H1 (cell line): ENCODE results near the gene HOXB7. TPM values are rescaled to one million over a fixed set of nuclear protein-coding genes. Genes with fewer than 3 reads are reported as not detected.

Source experiments
- CTCF ChIA-PET: fragments of 300-600 bp; sonication (Branson Sonifier 250); formaldehyde crosslinking; loops from one replicate; lab custom pipeline; 2021; ENCODE audit not compliant: partially characterized antibody; lab: Charles Lee
- POLR2A ChIA-PET: fragments of 300-600 bp; sonication (Branson Sonifier 250); formaldehyde crosslinking; loops from one replicate; lab custom pipeline; 2021; ENCODE audit warnings: inconsistent platforms; ENCODE audit not compliant: partially characterized antibody; lab: Charles Lee
- DNase-seq, 2 experiments: peaks; one replicate each; pipeline versions ENCODE4 v3.0.0 to v3.0.0-alpha.2; 2010 to 2022; ENCODE audit warnings: low spot score in 2 of 2, low read depth in 1 of 2, mixed read lengths in 1 of 2
- FAIRE-seq: peaks from 2 replicates; lab custom pipeline; 2011; peaks lifted over from hg19 to GRCh38; lab: Jason Lieb, UNC
- H2AFZ ChIP-seq: 2 replicates; pipeline ENCODE4 v1.8.1; 2012; ENCODE audit warnings: low read length, inconsistent platforms
- H2AK5ac ChIP-seq: 2 replicates; pipeline ENCODE4 v1.6.1; 2013; ENCODE audit warnings: low read depth, low read length
- H2BK120ac ChIP-seq: replicated peaks from 2 replicates; pipeline ENCODE3; 2013; ENCODE audit warnings: low read depth, low read length, inconsistent platforms
- H2BK12ac ChIP-seq: 2 replicates; pipeline ENCODE4 v1.6.1; 2013; ENCODE audit warnings: low read depth, low read length
- H2BK15ac ChIP-seq: 2 replicates; pipeline ENCODE4 v1.6.1; 2013; ENCODE audit warnings: low read length
- H2BK20ac ChIP-seq: 2 replicates; pipeline ENCODE4 v1.6.1; 2013; ENCODE audit warnings: low read length
- H2BK5ac ChIP-seq: 2 replicates; pipeline ENCODE4 v1.6.1; 2013; ENCODE audit warnings: low read depth, low read length
- H3K14ac ChIP-seq: 2 replicates; pipeline ENCODE4 v1.6.1; 2013; ENCODE audit warnings: inconsistent platforms; ENCODE audit not compliant: insufficient read length
- H3K18ac ChIP-seq: 2 replicates; pipeline ENCODE4 v1.6.1; 2013; ENCODE audit warnings: low read length; ENCODE audit errors: extremely low read depth
- H3K23ac ChIP-seq: 2 replicates; pipeline ENCODE4 v1.6.1; 2013; ENCODE audit warnings: inconsistent platforms; ENCODE audit not compliant: insufficient read length
- H3K23me2 ChIP-seq: 2 replicates; pipeline ENCODE4 v1.6.1; 2013; ENCODE audit warnings: low read depth, low read length
- H3K27ac ChIP-seq: 2 replicates; pipeline ENCODE4 v1.6.1; 2011; ENCODE audit warnings: low read depth, low read length, inconsistent platforms
- H3K27me3 ChIP-seq, 4 experiments: replicated peaks in 1 of 4; 1 replicate in 1 of 4; 2 replicates in 3 of 4; pipeline versions ENCODE4 v1.6.1 to v1.8.1; 2011 to 2013; ENCODE audit warnings: low read length in 3 of 4, mild to moderate bottlenecking in 3 of 4, inconsistent platforms in 2 of 4, mixed read lengths in 2 of 4, moderate library complexity in 1 of 4; ENCODE audit not compliant: control insufficient read depth in 3 of 4, insufficient read depth in 3 of 4; ENCODE audit errors: extremely low read depth in 1 of 4
- H3K36me3 ChIP-seq, 4 experiments: 2 replicates each; pipeline versions ENCODE4 v1.6.1 to v1.8.1; 2011 to 2013; ENCODE audit warnings: mild to moderate bottlenecking in 4 of 4, low read length in 3 of 4, moderate library complexity in 2 of 4, control low read depth in 1 of 4, inconsistent platforms in 1 of 4; ENCODE audit not compliant: insufficient read depth in 4 of 4, control insufficient read depth in 2 of 4
- H3K4ac ChIP-seq: replicated peaks from 2 replicates; pipeline ENCODE3; 2013; ENCODE audit warnings: low read length, low read depth, mixed read lengths, inconsistent platforms; ENCODE audit not compliant: insufficient read length
- H3K4me1 ChIP-seq, 4 experiments: replicated peaks in 1 of 4; 1 replicate in 1 of 4; 2 replicates in 3 of 4; pipeline versions ENCODE4 v1.6.1 to v1.8.1; 2011 to 2013; ENCODE audit warnings: low read length in 3 of 4, inconsistent platforms in 2 of 4, mixed read lengths in 1 of 4; ENCODE audit not compliant: insufficient read depth in 4 of 4, control insufficient read depth in 3 of 4
- H3K4me2 ChIP-seq, 2 experiments: 2 replicates each; pipeline versions ENCODE4 v1.6.1 to v1.8.1; 2011 to 2013; ENCODE audit warnings: low read depth in 2 of 2, low read length in 2 of 2, control low read depth in 1 of 2, inconsistent platforms in 1 of 2, mild to moderate bottlenecking in 1 of 2; ENCODE audit not compliant: insufficient read depth in 1 of 2
- H3K4me3 ChIP-seq, 4 experiments: fragments of 200-600, 300-600 bp in 1 of 4; sonication (generic), shearing (Covaris generic), sonication (Bioruptor Twin) in 1 of 4; 2 replicates each; pipeline versions ENCODE4 v1.5.1 to v1.8.1; 2011 to 2016; ENCODE audit warnings: low read length in 4 of 4, low read depth in 3 of 4, control low read depth in 2 of 4, inconsistent platforms in 2 of 4, mild to moderate bottlenecking in 2 of 4, mixed read lengths in 1 of 4, moderate library complexity in 1 of 4; ENCODE audit not compliant: insufficient read depth in 2 of 4; ENCODE audit errors: extremely low read depth in 1 of 4
- H3K56ac ChIP-seq: replicated peaks from 2 replicates; pipeline ENCODE3; 2013; ENCODE audit warnings: low read depth, mild to moderate bottlenecking, mixed read lengths, low read length, inconsistent platforms; ENCODE audit not compliant: insufficient read length
- H3K79me1 ChIP-seq: 2 replicates; pipeline ENCODE4 v1.6.1; 2013; ENCODE audit warnings: low read depth, low read length, control low read depth
- H3K79me2 ChIP-seq, 2 experiments: 2 replicates each; pipeline versions ENCODE4 v1.6.1 to v1.8.1; 2012 to 2013; ENCODE audit warnings: low read length in 2 of 2, mild to moderate bottlenecking in 2 of 2, inconsistent platforms in 1 of 2; ENCODE audit not compliant: insufficient read depth in 2 of 2, control insufficient read depth in 1 of 2
- H3K9ac ChIP-seq, 4 experiments: replicated peaks in 1 of 4; 1 replicate in 1 of 4; 2 replicates in 3 of 4; pipeline versions ENCODE4 v1.6.1 to v1.8.1; 2011 to 2013; ENCODE audit warnings: low read depth in 3 of 4, low read length in 3 of 4, control low read depth in 2 of 4, mild to moderate bottlenecking in 2 of 4, moderate library complexity in 2 of 4, inconsistent platforms in 1 of 4; ENCODE audit errors: extremely low read depth in 1 of 4
- H3K9me3 ChIP-seq, 2 experiments: 2 replicates each; pipeline versions ENCODE4 v1.6.1 to v1.8.1; 2012 to 2013; ENCODE audit warnings: mild to moderate bottlenecking in 2 of 2, moderate library complexity in 2 of 2, control low read depth in 1 of 2, inconsistent platforms in 1 of 2, low read depth in 1 of 2, low read length in 1 of 2, mixed read lengths in 1 of 2; ENCODE audit not compliant: insufficient read depth in 2 of 2
- H4K20me1 ChIP-seq, 2 experiments: replicated peaks in 1 of 2; 2 replicates each; pipeline versions ENCODE3 to v1.8.1; 2011 to 2013; ENCODE audit warnings: inconsistent platforms in 2 of 2, low read length in 2 of 2, mild to moderate bottlenecking in 1 of 2; ENCODE audit not compliant: insufficient read depth in 2 of 2, control insufficient read depth in 1 of 2
- H4K5ac ChIP-seq: 2 replicates; pipeline ENCODE4 v1.6.1; 2013; ENCODE audit warnings: low read length, low read depth, mixed read lengths, inconsistent platforms; ENCODE audit not compliant: insufficient read length
- H4K8ac ChIP-seq: 2 replicates; pipeline ENCODE4 v1.8.0; 2013; ENCODE audit warnings: mild to moderate bottlenecking, moderate library complexity, low read length, inconsistent platforms; ENCODE audit not compliant: insufficient read depth; ENCODE audit errors: extremely low read depth
- H4K91ac ChIP-seq: replicated peaks from 2 replicates; pipeline ENCODE3; 2013; ENCODE audit warnings: low read length, mixed read lengths, inconsistent platforms; ENCODE audit not compliant: insufficient read length
- CBX8 ChIP-seq: fragments of 300-800, 300-1000 bp; sonication (generic); IDR thresholded peaks from 2 replicates; pipeline ENCODE4 v1.7.1; 2016; ENCODE audit warnings: low read depth, low read length, borderline replicate concordance
- KDM5A ChIP-seq: fragments of 200-600 bp; IDR thresholded peaks from 2 replicates; pipeline ENCODE4 v1.7.1; 2012; ENCODE audit warnings: mild to moderate bottlenecking, low read length, inconsistent platforms, mixed read lengths
- NANOG ChIP-seq: IDR thresholded peaks from 2 replicates; pipeline ENCODE4 v1.6.1; 2011; ENCODE audit warnings: low read length, low read depth, mild to moderate bottlenecking, inconsistent platforms; ENCODE audit not compliant: insufficient read depth, poor library complexity, severe bottlenecking
- RNF2 ChIP-seq: fragments of 200-900, 300-1000 bp; sonication (generic); IDR thresholded peaks from 2 replicates; pipeline ENCODE4 v1.7.1; 2016; ENCODE audit warnings: borderline replicate concordance, low read depth, mild to moderate bottlenecking, antibody characterized with exemption, low read length; ENCODE audit not compliant: poor library complexity, severe bottlenecking; ENCODE audit errors: missing control alignments
- SIRT6 ChIP-seq: IDR thresholded peaks from one replicate; pipeline ENCODE4 v1.7.1; 2012; ENCODE audit warnings: low read length, inconsistent platforms
- WGBS, 2 experiments: shearing (Covaris generic) in 1 of 2; methylation state at CpG; one replicate each; pipeline versions ENCODE4 v1.1.6 to v1.1.7; 2013 to 2015; ENCODE audit warnings: low lambda C conversion rate in 2 of 2, mixed read lengths in 2 of 2, inconsistent platforms in 1 of 2, low coverage in 1 of 2, missing lambda C conversion rate in 1 of 2; ENCODE audit not compliant: insufficient replicate concordance in 2 of 2, insufficient coverage in 1 of 2, insufficient read length in 1 of 2; ENCODE audit errors: extremely low coverage in 1 of 2, missing lambda C conversion rate in 1 of 2; 5-methylcytosine and 5-hydroxymethylcytosine counted together
- polyA plus RNA-seq, 7 experiments: library from polyadenylated mRNA; depleted of rRNA in 3 of 7; stranded (reverse) in 5 of 7; unstranded in 2 of 7; fragments of >200 nt in 5 of 7; fragments of 200-250 nt in 2 of 7; gene quantifications; 1 replicate in 5 of 7; 2 replicates in 1 of 7; 4 replicates in 1 of 7; pipeline versions ENCODE4 v1.2.1 to v1.2.3, GENCODE V29; 2011 to 2013; ENCODE audit warnings: missing spikeins in 2 of 7, mixed read lengths in 2 of 7
- total RNA-seq: library from RNA; stranded (reverse); fragmentation: NEBNext Ultra II Directional; extraction: Animal tissue kit (Norgen Biotek cat#: 25700); gene quantifications from 2 replicates; pipeline ENCODE4 v1.2.1, GENCODE V29; 2021

The HOXB7 gene
- total and polyA plus RNA-seq, 2 of the 8 experiments (the other 6 are each of a cell fraction or from before 2014, with no cell fraction given) = not detected

- no peaks in the 10 kb centered on the region for H3K9me3 ChIP-seq
- peaks cover 38 to 55% of the 10 kb centered on the region in 2 experiments for H4K20me1 ChIP-seq
- H2AK5ac ChIP-seq = 0 out of 2 replicates have a peak overlapping the region, but pooled peaks have one; percentile 18
- no peak overlapping the region for H3K4me3 ChIP-seq
- no peak overlapping the region for H4K91ac ChIP-seq
- peak overlapping the region; percentile 18; the same call in 1 of the 2 replicates for H2BK15ac ChIP-seq
- POLR2A ChIA-PET = interaction anchor here (1.2 to 1.4 kb wide), 2 partner anchors 11 to 53 kb away, joined by 3 to 4 read pairs; partner anchors contain the start of gene HOXB2
- H3K23me2 ChIP-seq = no peaks in the 10 kb centered on the region; the same call in 1 of the 2 replicates
- no peak overlapping the region for H2BK12ac ChIP-seq
- H2BK20ac ChIP-seq = no peak overlapping the region
- no peak overlapping the region for H3K56ac ChIP-seq
- CTCF ChIA-PET = interaction anchor here (1.0 to 2.1 kb wide), 7 partner anchors 10 to 69 kb away, joined by 3 to 8 read pairs (median 5); no protein-coding TSS in a partner anchor
- TF ChIP-seq SIRT6 (no peak), KDM5A (no peak), RNF2 (peak; percentile 6), CBX8 (peak; percentile 4; the same call in 1 of the 2 replicates), NANOG (no peak)
- H3K4me2 ChIP-seq = no peak overlapping the region
- H3K23ac ChIP-seq = no peak overlapping the region
- no peak overlapping the region for H3K9ac ChIP-seq
- no peak overlapping the region for H2BK120ac ChIP-seq
- no peak overlapping the region for H3K27ac ChIP-seq
- no peaks in the 10 kb centered on the region for H3K79me2 ChIP-seq
- 30% methylated on average over 7 of the region's 7 CpGs; no CpG with 5 or more reads in 1 of the 2 experiments for WGBS, 2 experiments
- H3K18ac ChIP-seq = no peak overlapping the region
- H3K14ac ChIP-seq = no peak overlapping the region
- no peak overlapping the region for H2AFZ ChIP-seq
- no peak for FAIRE-seq
- H3K36me3 ChIP-seq = no peaks in the 10 kb centered on the region; a peak in 1 of 8 replicates
- H3K27me3 ChIP-seq = peaks cover 97 to 100% (median 99%) of the 10 kb centered on the region in 4 experiments
- no peaks in the 10 kb centered on the region for H3K79me1 ChIP-seq
- no peak overlapping the region for H4K8ac ChIP-seq
- H3K4me1 ChIP-seq = peaks cover 0 to 12% (median 5%) of the 10 kb centered on the region in 4 experiments; a peak in 4 of 7 replicates
- no peak overlapping the region for H4K5ac ChIP-seq
- no peak for DNase-seq
- no peak overlapping the region for H3K4ac ChIP-seq
- no peak overlapping the region for H2BK5ac ChIP-seq
These were observed 12.1 kb downstream of the HOXB7 start for GRCh38 chr17:48598736-48599135.
